Measurements from ENCODE around the gene OR4P4.

Gene OR4P4

GRCh38 chr11:55673860-55674259 lies 38.9 kb downstream of the OR4P4 start:
- no peak overlapping the region for H3K9ac ChIP-seq (ENCODE audit: low read length in 5 of 5)
- no peak overlapping the region for H3K4me3 ChIP-seq (ENCODE audit: low read depth in 1 of 5, low read length in 5 of 5)
- H3K36me3 ChIP-seq (ENCODE audit: control insufficient read depth in 5 of 5, insufficient read depth in 5 of 5, low read length in 5 of 5), result no peaks in the 10 kb centered on the region
- H3K4me1 ChIP-seq (ENCODE audit: control insufficient read depth in 5 of 5, insufficient read depth in 5 of 5, low read length in 5 of 5), result no peaks in the 10 kb centered on the region
- H3K9me3 ChIP-seq (ENCODE audit: control insufficient read depth in 5 of 5, low read length in 5 of 5), result no peaks in the 10 kb centered on the region
- no peak overlapping the region for H3K27ac ChIP-seq (ENCODE audit: low read depth, low read length)
- no peaks in the 10 kb centered on the region for H3K27me3 ChIP-seq (ENCODE audit: control insufficient read depth in 5 of 5, insufficient read depth in 4 of 5, low read length in 5 of 5)

All from subcutaneous abdominal adipose tissue (tissue), 5 donors.